Activated naive CD4-positive, alpha-beta T cell treated with anti-CD3 and anti-CD28 coated beads, Interleukin-2, amount 50 U/mL, for 24 hours (primary cell): Measurements from ENCODE around the gene MYO16.

ENCODE experiments used
- H3K27ac Mint-ChIP-seq: one replicate; pipeline ENCODE4 v1.8.0; 2021; ENCODE audit warnings: mild to moderate bottlenecking, mixed read lengths
- H3K27me3 Mint-ChIP-seq: one replicate; pipeline ENCODE4 v1.8.0; 2021; ENCODE audit warnings: mixed read lengths
- H3K36me3 Mint-ChIP-seq: one replicate; pipeline ENCODE4 v1.8.0; 2021; ENCODE audit warnings: mixed read lengths
- H3K4me1 Mint-ChIP-seq: one replicate; pipeline ENCODE4 v1.8.0; 2021; ENCODE audit warnings: mixed read lengths
- H3K4me3 Mint-ChIP-seq: one replicate; pipeline ENCODE4 v1.8.0; 2021; ENCODE audit warnings: mild to moderate bottlenecking, mixed read lengths
- H3K9me3 Mint-ChIP-seq: one replicate; pipeline ENCODE4 v1.8.0; 2021; ENCODE audit warnings: mixed read lengths

Gene MYO16

GRCh38 chr13:108787700-108788414 lies 158.4 kb downstream of the MYO16 start:
- Mint-ChIP-seq H3K27ac (no peak overlapping the region), H3K27me3 (peaks cover 3% of the 10 kb centered on the region), H3K9me3 (no peaks in the 10 kb centered on the region), H3K4me3 (no peak overlapping the region), H3K36me3 (no peaks in the 10 kb centered on the region), H3K4me1 (no peaks in the 10 kb centered on the region)

GRCh38 chr13:108789476-108789875 lies 160.1 kb downstream of the MYO16 start:
- Mint-ChIP-seq H3K27me3 (peaks cover 3% of the 10 kb centered on the region), H3K4me3 (no peak overlapping the region), H3K36me3 (no peaks in the 10 kb centered on the region), H3K27ac (no peak overlapping the region), H3K4me1 (no peaks in the 10 kb centered on the region), H3K9me3 (no peaks in the 10 kb centered on the region)

GRCh38 chr13:108795841-108796240 lies 166.4 kb downstream of the MYO16 start:
- H3K27me3 Mint-ChIP-seq, result no peaks in the 10 kb centered on the region
- H3K27ac Mint-ChIP-seq, result no peak overlapping the region
- no peaks in the 10 kb centered on the region for H3K36me3 Mint-ChIP-seq
- no peak overlapping the region for H3K4me3 Mint-ChIP-seq
- no peaks in the 10 kb centered on the region for H3K4me1 Mint-ChIP-seq
- H3K9me3 Mint-ChIP-seq, result no peaks in the 10 kb centered on the region

GRCh38 chr13:108797354-108797753 lies 167.9 kb downstream of the MYO16 start:
- H3K4me1 Mint-ChIP-seq, result no peaks in the 10 kb centered on the region
- no peaks in the 10 kb centered on the region for H3K36me3 Mint-ChIP-seq
- no peaks in the 10 kb centered on the region for H3K9me3 Mint-ChIP-seq
- H3K4me3 Mint-ChIP-seq, result no peak overlapping the region
- H3K27ac Mint-ChIP-seq, result no peak overlapping the region
- H3K27me3 Mint-ChIP-seq, result no peaks in the 10 kb centered on the region

GRCh38 chr13:108807841-108808240 lies 178.4 kb downstream of the MYO16 start:
- H3K4me1 Mint-ChIP-seq, result no peaks in the 10 kb centered on the region
- H3K36me3 Mint-ChIP-seq, result no peaks in the 10 kb centered on the region
- H3K27ac Mint-ChIP-seq, result no peak overlapping the region
- H3K9me3 Mint-ChIP-seq, result no peaks in the 10 kb centered on the region
- H3K4me3 Mint-ChIP-seq, result no peak overlapping the region
- peaks cover 2% of the 10 kb centered on the region for H3K27me3 Mint-ChIP-seq

- Mint-ChIP-seq H3K9me3 (no peaks in the 10 kb centered on the region), H3K4me1 (no peaks in the 10 kb centered on the region), H3K4me3 (no peak overlapping the region), H3K36me3 (no peaks in the 10 kb centered on the region), H3K27me3 (peaks cover 5% of the 10 kb centered on the region), H3K27ac (no peak overlapping the region)
Measured at GRCh38 chr13:108812165-108812564, 182.8 kb downstream of the MYO16 start.

DNA sequence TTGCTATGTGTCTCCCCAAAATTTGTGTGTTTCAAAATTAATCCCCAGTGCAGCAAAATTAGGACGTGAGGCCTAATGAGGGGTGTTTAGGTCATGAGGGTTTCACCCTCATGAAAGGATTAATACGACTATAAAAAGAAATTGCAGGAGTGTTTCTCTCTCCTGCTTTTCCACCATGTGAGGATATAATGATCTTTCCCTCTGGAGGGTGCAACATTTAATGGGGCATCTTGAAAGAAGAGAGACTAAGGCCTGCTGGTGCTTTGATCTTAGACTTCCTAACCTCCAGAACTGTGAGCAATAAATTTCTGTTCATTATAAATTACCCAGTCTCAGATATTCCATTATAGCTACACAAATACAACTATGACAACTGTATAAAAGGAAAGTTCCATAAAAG lies 183.2 kb downstream of the MYO16 start:
- Mint-ChIP-seq H3K27me3 (peaks cover 3% of the 10 kb centered on the region), H3K4me1 (no peaks in the 10 kb centered on the region), H3K27ac (no peak overlapping the region), H3K9me3 (no peaks in the 10 kb centered on the region), H3K4me3 (no peak overlapping the region), H3K36me3 (no peaks in the 10 kb centered on the region)

DNA sequence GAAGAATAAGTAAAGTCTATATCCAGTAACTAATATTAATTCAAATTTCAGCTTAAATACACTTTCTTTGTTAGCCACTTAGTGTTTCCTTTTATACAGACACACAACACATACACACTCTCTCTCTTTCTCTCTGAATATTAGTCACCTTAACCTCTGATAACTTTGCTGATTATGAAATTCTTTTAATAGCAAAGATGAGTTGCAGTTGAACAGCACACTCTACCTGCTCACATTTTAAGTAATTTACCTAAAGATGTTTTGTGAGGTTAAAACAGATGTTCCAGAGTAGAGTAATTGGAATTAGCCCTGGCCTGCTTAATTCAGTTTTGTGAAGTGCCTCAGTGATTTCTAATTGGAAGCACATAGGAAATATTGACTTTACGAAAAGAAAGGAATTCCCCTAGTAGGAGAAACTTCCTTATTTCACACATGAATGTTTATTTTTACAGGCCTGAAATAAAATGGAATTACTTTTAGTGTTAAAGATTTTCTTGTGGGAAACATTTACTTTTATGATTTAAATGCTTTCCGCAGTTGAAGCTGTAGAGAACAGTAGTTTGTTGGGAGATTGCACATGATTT lies 184.3 kb downstream of the MYO16 start:
- H3K27ac Mint-ChIP-seq, result no peak overlapping the region
- peaks cover 3% of the 10 kb centered on the region for H3K27me3 Mint-ChIP-seq
- no peaks in the 10 kb centered on the region for H3K36me3 Mint-ChIP-seq
- no peaks in the 10 kb centered on the region for H3K9me3 Mint-ChIP-seq
- H3K4me3 Mint-ChIP-seq, result no peak overlapping the region
- no peaks in the 10 kb centered on the region for H3K4me1 Mint-ChIP-seq

- H3K4me1 Mint-ChIP-seq, result no peaks in the 10 kb centered on the region
- H3K27ac Mint-ChIP-seq, result no peak overlapping the region
- H3K9me3 Mint-ChIP-seq, result no peaks in the 10 kb centered on the region
- H3K4me3 Mint-ChIP-seq, result no peak overlapping the region
- peaks cover 5% of the 10 kb centered on the region for H3K27me3 Mint-ChIP-seq
- H3K36me3 Mint-ChIP-seq, result no peaks in the 10 kb centered on the region
Measured at GRCh38 chr13:108816375-108816774, 187.0 kb downstream of the MYO16 start.

- H3K36me3 Mint-ChIP-seq, result no peaks in the 10 kb centered on the region
- H3K27ac Mint-ChIP-seq, result no peak overlapping the region
- H3K4me3 Mint-ChIP-seq, result no peak overlapping the region
- H3K27me3 Mint-ChIP-seq, result peaks cover 2% of the 10 kb centered on the region
- H3K4me1 Mint-ChIP-seq, result no peaks in the 10 kb centered on the region
- H3K9me3 Mint-ChIP-seq, result no peaks in the 10 kb centered on the region
Measured at GRCh38 chr13:108827646-108828045, 198.2 kb downstream of the MYO16 start.

DNA sequence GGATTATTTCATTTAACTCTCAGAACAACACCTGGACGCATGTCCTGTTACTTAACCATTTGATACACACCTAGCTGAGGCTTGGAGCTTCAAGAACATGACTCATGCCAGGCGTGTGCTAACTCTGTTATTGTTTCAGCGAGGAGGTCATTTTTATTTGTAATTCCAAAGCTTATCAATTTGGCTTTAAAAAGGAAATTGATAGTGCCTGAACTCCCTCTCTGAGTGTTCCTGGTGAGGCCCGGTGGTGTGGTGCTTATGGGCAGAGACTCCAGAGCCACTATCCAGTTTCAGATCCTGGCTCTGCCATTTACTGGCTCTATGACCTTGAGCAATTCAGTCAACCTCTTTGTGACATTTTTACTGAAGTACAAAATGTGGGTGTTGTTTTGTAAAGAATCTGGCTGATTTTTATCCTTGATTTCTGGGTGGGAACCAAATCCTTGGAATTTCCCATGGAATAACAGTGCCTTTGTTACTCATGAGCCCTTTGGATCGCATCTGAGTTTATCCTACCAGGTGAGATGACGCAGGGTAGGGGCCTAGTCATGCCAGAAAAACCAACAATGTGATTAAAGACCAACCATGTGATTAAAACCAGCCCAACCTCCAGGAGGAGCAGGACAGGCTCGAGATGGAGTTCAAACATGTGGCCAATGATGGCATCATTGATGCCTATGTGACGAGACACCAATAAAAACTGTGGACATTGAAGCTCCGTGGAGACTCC lies 198.8 kb downstream of the MYO16 start:
- H3K27ac Mint-ChIP-seq, result no peak overlapping the region
- no peaks in the 10 kb centered on the region for H3K4me1 Mint-ChIP-seq
- no peaks in the 10 kb centered on the region for H3K9me3 Mint-ChIP-seq
- H3K4me3 Mint-ChIP-seq, result no peak overlapping the region
- no peaks in the 10 kb centered on the region for H3K36me3 Mint-ChIP-seq
- peaks cover 2% of the 10 kb centered on the region for H3K27me3 Mint-ChIP-seq

DNA sequence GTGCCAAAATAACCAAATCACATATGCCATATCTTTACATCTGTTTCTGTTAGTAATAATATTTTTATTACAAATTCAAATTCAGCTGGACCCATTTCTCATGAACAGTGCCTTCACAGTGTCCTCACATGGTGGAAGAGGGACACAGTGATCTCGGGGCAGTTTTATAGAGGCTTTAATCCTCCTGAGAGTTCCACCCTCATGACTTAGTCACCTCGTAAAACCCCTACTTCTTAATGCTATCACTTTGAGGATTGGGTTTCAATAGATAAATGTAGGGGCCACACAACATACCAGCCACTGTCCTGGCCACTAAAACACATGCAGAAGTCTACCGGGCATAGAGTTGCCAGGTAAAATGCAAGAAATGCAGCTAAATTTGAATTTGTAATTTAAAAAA lies 201.5 kb downstream of the MYO16 start:
- Mint-ChIP-seq H3K4me1 (no peaks in the 10 kb centered on the region), H3K9me3 (no peaks in the 10 kb centered on the region), H3K27ac (no peak overlapping the region), H3K36me3 (no peaks in the 10 kb centered on the region), H3K27me3 (no peaks in the 10 kb centered on the region), H3K4me3 (no peak overlapping the region)

GRCh38 chr13:108833531-108833930 lies 204.1 kb downstream of the MYO16 start:
- Mint-ChIP-seq H3K4me3 (no peak overlapping the region), H3K27ac (no peak overlapping the region), H3K27me3 (no peaks in the 10 kb centered on the region), H3K4me1 (no peaks in the 10 kb centered on the region), H3K36me3 (no peaks in the 10 kb centered on the region), H3K9me3 (no peaks in the 10 kb centered on the region)

GRCh38 chr13:108834193-108834592 lies 204.8 kb downstream of the MYO16 start:
- H3K27ac Mint-ChIP-seq, result no peak overlapping the region
- no peaks in the 10 kb centered on the region for H3K36me3 Mint-ChIP-seq
- no peaks in the 10 kb centered on the region for H3K4me1 Mint-ChIP-seq
- H3K9me3 Mint-ChIP-seq, result no peaks in the 10 kb centered on the region
- H3K27me3 Mint-ChIP-seq, result no peaks in the 10 kb centered on the region
- H3K4me3 Mint-ChIP-seq, result no peak overlapping the region

DNA sequence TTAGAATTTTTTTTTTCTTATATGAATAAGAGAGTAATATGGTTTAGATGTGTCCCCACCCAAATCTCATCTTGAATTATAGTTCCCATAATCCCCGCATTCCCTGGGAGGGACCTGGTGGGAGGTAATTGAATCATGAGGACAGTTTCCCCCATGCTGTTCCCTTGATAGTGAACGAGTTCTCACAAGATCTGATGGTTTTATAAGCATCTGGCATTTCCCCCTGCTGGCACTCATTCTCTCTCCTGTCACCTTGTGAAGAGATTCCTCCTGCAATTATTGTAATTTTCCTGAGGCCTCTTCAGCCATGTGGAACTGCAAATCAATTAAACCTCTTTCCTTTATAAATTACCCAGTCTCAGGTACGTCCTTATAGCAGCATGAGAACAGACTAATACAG lies 205.7 kb downstream of the MYO16 start:
- Mint-ChIP-seq H3K36me3 (no peaks in the 10 kb centered on the region), H3K27me3 (no peaks in the 10 kb centered on the region), H3K27ac (no peak overlapping the region), H3K4me1 (no peaks in the 10 kb centered on the region), H3K9me3 (no peaks in the 10 kb centered on the region), H3K4me3 (no peak overlapping the region)

DNA sequence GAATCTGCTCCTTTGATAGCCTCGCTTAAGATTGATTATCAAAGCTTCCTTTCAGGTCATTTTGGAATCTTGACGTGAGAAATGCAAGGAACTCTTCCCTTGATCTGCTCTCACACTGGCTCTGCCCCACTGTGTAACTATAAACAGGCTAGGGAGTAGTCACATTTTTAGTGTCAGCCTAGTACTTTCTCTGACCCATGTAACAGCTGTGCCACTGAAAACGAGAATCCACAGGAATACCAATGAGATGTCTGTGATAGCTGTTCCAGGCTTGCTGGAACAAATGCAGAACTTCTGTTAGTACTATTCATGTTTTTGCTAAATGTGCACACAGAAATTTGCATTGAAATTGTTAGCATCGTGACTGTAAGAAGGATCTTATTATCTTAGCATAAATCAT lies 221.3 kb downstream of the MYO16 start:
- H3K36me3 Mint-ChIP-seq, result no peaks in the 10 kb centered on the region
- H3K27ac Mint-ChIP-seq, result no peak overlapping the region
- H3K9me3 Mint-ChIP-seq, result no peaks in the 10 kb centered on the region
- H3K27me3 Mint-ChIP-seq, result peaks cover 12% of the 10 kb centered on the region
- no peak overlapping the region for H3K4me3 Mint-ChIP-seq
- H3K4me1 Mint-ChIP-seq, result no peaks in the 10 kb centered on the region
